ENCODE measurements around the gene SSTR3. TPM values are rescaled to one million over a fixed set of nuclear protein-coding genes. Genes with fewer than 3 reads are reported as not detected.
A peak's percentile ranks its signal among the peaks of the same experiment; 100 is the strongest.

Gene SSTR3
- total RNA-seq, 1 donor = not detected

GRCh38 chr22:37192204-37192603, 20.1 kb downstream of the SSTR3 start:
- H3K4me3 ChIP-seq (ENCODE audit: low read depth, low read length) = no peak overlapping the region
- no peak for DNase-seq (ENCODE audit: low read depth)
- TF ChIP-seq CTCF (IDR thresholded peaks at IDR 0.05; ENCODE audit: insufficient read depth, low read length) = no peak

- TF ChIP-seq CTCF (IDR thresholded peaks at IDR 0.05; ENCODE audit: insufficient read depth, low read length) = no peak
- no peak overlapping the region for H3K4me3 ChIP-seq (ENCODE audit: low read depth, low read length)
- no peak for DNase-seq (ENCODE audit: low read depth)
Measured at GRCh38 chr22:37190262-37190780, 22.0 kb downstream of the SSTR3 start.

- TF ChIP-seq CTCF (IDR thresholded peaks at IDR 0.05; ENCODE audit: insufficient read depth, low read length) = no peak
- no peak overlapping the region for H3K4me3 ChIP-seq (ENCODE audit: low read depth, low read length)
- DNase-seq (ENCODE audit: low read depth) = peak; percentile 63
Measured at GRCh38 chr22:37188901-37189466, 23.3 kb downstream of the SSTR3 start.

GRCh38 chr22:37187891-37188761, 24.2 kb downstream of the SSTR3 start, which contains the start of gene C1QTNF6:
C1QTNF6 (minus strand) TSS chr22:37188247; CDS start chr22:37188213, 34 bp downstream.
- DNase-seq (ENCODE audit: low read depth) = peak; percentile 60
- peak within 1 kb of the TSS; percentile 78 for H3K4me3 ChIP-seq (ENCODE audit: low read depth, low read length)
- no peak for TF ChIP-seq CTCF (IDR thresholded peaks at IDR 0.05; ENCODE audit: insufficient read depth, low read length)

- peak overlapping the region; percentile 78 for H3K4me3 ChIP-seq (ENCODE audit: low read depth, low read length)
- no peak for TF ChIP-seq CTCF (IDR thresholded peaks at IDR 0.05; ENCODE audit: insufficient read depth, low read length)
- no peak for DNase-seq (ENCODE audit: low read depth)
Measured at GRCh38 chr22:37187552-37187890, 24.8 kb downstream of the SSTR3 start.

GRCh38 chr22:37186997-37187522, 25.2 kb downstream of the SSTR3 start:
- DNase-seq (ENCODE audit: low read depth) = no peak
- no peak for TF ChIP-seq CTCF (IDR thresholded peaks at IDR 0.05; ENCODE audit: insufficient read depth, low read length)
- H3K4me3 ChIP-seq (ENCODE audit: low read depth, low read length) = peak overlapping the region; percentile 78
